HG02678 (cell line): ENCODE data around the gene MESP1.

Source experiments
- ATAC-seq: cut with Tn5 transposase; IDR thresholded peaks from one replicate; pipeline ENCODE4 v1.9.1; 2021; ENCODE audit warnings: mild to moderate bottlenecking, moderate library complexity; ENCODE audit not compliant: unreplicated experiment

The MESP1 gene

DNA sequence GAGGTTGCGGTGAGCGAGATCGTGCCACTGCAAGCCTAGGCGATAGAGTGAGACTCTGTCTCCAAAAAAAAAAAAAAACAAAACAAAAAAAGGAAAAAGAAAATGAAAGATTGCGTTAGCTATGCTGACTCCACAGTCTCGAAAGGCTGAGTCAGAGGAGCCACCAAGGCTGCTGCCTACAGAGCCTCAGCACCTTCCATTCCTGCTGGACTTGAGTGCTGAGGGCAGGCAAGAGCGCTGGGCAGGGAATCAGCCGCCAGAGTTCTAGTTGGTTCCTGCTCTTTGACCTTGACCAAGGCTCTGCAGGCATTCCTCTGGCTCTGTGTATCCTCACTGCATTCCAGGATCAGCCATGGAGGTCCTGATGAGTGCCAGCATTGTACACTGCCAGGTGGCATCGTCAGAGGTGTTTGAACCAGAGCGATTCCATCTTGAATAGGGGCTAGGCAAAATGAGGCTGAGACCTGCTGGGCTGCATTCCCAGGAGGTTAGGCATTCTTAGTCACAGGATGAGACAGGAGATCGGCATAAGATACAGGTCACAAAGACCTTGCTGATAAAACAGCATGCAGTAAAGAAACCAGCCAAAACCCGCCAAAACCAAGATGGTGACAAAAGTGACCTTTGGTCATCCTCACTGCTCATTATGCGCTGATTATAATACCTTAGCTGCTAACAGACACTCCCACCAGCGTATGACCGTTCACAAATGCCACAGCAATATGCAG lies 31.0 kb upstream of the MESP1 start:
- no peak for ATAC-seq

DNA sequence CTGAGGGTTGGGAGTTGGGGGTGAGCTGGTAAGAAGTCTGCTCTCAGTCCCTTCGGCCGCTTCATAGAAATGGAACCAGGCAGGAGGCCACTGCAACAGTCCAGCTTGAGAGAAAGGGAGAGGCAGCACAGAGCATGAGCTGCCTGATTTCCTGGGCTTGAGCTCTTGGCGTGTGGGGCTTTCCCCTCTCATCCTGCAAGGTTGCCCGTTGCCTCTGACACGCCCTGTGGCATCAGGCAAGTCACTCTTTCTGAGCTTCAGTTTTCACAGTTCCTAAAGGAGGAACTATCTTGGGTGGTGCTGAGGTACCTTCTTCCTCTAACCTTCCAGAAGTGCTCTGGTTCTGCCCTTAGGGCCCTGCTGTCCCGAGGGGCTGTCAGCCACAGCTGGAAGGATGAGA lies 30.0 kb upstream of the MESP1 start:
- no peak for ATAC-seq

DNA sequence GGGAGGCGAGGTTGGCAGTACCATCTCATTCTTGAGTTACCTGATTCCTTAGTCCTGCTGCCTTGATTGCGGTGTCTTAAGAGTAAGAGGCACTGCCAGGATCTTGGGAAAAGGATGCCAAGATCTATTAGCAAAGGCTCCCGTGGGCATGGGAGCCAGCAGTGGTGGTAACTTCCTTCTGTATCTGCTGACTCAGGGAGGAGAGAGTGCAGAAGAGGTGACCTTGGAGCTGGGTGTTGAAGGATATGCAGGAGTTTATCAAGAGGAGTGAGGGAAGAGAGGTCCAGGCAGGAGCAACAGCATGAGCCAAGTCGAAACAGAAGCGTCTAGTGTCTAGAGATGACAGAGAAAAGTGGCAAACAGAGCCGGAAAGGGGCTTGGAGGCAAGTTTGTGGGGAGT lies 29.6 kb upstream of the MESP1 start:
- ATAC-seq, result no peak

DNA sequence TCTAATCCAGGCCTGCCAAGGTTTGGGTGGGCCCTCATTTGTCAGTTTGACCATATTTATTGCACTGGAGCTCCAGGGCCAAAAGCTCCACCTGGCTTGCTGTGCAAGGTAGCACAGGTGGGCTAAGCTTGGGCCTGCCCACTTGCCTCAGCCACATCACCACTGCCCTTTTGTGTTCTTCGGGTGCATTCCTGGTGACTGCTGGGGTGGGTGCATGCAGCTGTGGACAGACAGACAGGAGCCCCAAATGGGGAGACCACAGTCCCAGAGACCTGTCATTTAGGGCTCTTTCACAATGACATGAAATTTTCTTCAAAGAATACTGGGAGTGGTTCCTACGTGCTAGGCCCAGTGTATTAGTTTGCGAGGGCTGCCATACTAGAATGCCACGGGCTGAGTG lies 27.8 kb upstream of the MESP1 start:
- ATAC-seq, result no peak

DNA sequence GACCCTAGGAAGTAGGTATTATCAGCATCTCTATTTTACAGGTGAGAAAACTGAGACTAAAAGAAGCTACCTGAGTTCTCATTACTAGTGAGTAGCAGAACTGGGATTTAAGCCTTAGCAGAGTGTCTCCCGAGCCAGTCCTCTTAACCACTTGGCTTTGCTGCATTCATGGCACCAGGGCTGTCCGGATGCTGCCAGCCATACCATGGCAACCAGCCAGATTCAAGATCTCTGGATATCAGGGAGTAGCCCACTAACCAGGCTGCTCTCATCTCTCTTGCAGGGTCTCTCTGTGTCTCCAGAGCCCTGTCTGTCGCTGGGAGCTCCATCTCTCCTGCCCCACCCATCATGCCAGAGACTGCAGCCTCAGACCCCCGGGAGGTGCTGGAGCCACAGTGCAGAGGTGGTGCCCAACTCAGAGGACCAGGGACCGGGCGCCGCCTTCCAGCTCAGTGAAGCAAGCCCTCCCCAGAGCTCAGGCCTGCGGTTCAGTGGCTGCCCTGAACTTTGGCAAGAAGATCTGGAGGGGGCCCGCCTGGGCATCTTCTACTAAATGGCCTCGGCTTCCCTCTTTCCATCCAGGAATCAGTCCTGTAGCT lies 26.8 kb upstream of the MESP1 start:
- no peak for ATAC-seq

DNA sequence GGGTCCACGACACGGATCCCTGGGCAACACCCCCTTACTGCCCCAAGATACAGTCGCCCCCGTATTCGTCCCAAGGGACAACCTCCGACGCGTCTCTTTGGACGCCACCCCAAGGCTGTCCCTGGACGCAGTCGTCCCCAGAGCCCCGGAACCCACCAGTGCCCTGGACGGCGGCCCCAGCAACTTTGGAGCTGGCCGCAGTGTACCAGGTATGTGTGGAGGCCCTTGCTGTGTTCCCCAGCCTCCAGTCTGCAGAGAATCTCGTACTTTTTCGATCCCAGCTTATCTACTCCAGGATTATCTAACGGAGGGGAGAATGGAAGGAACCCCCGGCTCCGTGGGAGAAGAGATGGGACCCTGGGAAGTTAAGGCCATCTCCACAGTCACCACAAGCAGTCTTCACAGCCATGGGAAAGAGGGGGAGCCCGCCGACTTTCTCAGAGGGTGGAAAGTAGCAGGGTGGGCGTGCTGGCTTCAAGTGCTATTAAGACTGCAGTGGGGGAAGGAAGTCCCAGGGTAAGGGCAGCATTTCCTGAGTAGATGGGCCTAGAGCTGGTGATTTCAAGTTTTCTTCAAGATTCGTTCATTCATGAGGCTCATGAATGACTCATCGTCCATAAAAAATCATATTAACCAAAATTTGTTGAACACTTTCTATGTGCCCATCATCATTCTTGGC lies 26.2 kb upstream of the MESP1 start:
- no peak for ATAC-seq

DNA sequence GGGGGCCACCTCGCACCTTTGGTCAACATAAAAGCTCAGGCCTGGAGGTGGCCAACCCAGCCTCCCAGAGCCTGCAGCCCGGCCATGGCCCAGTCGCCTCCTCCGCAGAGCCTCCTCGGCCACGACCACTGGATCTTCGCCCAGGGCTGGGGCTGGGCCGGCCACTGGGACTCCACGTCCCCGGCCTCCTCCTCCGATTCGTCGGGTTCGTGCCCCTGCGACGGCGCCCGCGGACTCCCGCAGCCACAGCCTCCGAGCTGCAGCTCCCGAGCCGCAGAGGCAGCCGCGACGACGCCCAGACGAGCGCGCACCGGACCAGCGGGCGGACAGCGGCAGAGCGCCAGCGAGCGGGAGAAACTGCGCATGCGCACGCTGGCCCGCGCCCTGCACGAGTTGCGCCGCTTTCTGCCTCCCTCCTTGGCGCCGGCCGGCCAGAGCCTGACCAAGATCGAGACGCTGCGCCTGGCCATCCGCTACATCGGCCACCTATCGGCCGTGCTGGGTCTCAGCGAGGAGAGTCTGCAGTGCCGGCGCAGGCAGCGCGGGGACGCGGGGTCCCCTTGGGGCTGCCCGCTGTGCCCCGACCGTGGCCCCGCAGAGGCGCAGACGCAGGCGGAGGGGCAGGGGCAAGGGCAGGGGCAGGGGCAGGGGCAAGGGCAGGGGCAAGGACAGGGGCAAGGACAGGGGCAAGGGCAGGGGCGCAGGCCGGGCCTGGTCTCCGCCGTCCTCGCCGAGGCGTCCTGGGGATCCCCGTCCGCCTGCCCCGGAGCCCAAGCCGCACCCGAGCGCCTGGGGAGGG lies 25.4 kb upstream of the MESP1 start, which contains the start of gene MESP2:
Gene MESP2, plus strand, starts transcription at position 59 of the 799 bp plus-strand sequence. Its CDS starts 26 bp downstream, at position 85.
- peak; percentile 68 for ATAC-seq

DNA sequence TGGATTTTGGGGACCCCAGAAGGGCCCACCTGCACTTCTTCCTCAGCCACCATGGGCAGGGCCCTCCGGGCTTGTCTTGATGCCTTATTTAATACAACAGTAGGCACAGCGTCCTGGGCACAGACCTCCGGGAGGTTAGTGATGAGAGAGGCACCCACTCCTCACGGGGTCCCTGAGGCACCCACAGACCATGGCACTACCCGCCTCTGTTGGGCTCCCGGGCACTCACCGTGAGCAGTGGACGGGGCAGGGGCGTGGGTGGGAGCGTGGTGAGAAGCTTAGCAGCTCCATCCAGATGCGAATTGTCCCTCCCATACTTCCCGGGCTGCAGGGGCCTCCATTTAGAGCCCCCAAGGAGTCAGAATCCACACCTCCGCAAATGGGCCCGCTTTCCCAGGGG lies 24.8 kb upstream of the MESP1 start:
- ATAC-seq, result no peak

DNA sequence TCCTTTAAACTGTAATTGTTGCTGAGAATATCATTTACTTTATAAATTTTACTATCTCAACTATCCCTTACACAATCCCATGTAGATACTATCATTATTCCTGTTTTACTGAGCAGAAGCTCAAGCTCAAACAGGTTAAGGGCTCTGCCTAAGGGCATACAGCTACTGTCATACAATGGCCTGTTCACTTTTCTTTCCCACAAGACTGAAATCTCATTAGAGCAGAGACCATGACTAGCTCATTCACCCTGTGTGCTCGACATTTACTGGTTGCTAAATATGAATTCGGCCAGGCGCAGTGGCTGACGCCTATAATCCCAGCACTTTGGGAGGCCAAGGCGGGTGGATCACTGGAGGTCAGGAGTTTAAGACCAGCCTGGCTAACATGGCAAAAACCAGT lies 23.4 kb upstream of the MESP1 start:
- ATAC-seq, result no peak

DNA sequence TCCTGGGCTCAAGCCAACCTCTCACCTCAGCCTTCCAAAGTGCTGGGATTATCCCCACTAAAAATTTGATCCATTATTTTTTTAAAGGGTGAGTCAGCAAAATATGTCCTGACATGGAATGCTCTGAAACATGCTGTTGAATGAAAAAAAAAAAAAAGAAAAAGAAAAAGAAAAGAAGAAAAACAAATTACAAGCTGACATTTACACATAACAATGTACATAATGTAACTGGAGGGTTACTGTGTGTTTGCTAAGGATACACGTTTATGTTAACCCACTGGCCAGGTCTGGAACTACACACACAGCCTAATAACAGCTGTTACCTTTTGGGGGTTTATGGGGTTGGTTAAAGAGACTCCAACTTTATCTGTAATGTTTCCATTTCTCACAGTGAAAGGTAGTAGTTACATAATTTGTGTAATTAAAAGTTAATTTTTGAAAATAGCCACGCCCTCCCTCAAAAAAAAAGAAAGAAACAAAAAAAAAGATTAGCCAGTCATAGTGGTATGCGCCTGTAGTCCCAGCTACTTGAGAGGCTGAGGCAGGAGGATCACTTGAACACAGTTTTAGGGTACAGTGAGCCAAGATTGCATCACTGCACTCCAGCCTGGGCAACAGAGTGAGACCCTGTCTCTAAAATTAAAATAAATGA lies 22.0 kb upstream of the MESP1 start:
- ATAC-seq, result no peak

DNA sequence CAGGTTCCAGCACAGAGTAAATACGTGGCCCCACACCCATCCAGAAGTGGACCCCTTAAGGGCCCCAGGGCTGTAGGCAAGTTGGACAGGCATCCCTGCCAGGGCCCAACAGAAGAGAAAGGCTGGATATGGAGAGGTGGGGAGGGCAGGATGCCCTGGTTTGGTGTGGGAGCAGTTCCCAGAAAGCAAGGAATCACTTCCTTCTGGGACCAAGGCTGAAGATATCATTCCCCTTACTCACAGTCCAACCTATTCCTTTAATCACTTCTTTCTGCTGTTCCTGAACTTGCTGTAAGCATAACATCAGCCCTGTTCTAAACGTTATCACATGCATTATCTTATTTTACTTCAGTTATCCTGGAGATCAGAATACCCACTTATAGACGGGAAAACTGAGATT lies 19.0 kb upstream of the MESP1 start:
- no peak for ATAC-seq

DNA sequence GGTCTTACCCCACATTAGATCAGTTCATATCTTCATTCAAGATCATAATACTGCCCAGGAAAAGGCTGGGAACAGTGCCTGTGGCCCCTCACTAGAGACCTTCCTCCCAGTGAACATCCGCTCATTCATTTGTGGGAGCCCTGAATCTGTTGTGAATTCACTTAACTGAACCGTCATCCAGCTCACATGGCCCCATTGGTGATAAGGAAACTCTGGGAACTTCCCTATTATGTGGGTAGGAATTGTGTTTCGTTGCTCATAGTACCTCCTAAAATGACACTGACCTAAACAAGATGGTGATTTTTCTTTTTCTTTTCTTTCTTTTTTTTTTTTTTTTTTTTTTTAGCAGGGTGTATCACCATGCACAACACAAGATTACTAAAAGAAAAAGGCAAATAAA lies 18.3 kb upstream of the MESP1 start:
- no peak for ATAC-seq

DNA sequence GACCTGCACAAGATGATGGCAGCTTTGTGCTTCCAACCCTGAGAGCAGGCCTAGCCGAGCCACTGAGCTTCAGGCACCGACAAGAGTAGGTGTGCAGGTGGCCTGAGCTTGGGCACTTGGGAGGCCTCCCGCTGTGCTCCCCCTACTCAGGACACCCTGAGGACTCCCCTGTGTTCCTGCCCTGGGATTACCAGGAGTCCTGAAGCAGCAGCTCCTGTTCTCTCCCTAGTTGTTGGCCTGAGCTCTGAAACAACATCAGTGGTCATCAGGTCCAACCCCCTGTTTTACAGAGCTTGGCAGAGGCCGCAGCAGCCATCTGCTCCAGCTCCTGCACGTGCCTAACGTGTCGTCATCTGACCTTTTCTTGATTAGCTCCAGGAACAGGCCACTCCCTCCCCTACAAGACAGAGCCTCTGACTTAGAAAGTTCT lies 17.0 kb upstream of the MESP1 start:
- ATAC-seq, result no peak

DNA sequence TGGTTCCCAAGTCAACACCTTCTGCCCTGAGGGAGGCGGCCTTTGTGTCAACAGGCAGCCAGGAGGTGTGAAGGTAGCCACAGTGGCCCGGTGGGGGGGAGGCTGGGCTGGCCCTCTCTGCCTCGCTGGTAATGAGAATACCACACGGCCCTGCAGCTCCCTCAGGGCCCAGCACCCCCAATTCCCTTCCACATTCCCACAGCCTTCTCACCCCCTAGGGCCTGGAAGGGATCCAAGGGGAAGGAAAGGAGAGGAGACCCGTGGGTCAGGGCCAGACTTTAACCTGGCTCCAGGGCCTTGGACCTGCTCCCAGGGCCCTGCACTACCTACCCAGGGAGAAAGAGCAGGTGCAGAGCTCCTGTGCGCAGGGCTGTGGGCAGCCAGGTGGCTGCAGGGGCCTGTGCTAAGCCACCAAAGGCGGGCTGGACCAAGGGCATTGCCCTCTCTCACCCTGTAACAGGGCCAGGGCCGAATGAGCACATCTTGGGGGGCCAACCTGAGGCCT lies 16.4 kb upstream of the MESP1 start:
- ATAC-seq, result no peak

DNA sequence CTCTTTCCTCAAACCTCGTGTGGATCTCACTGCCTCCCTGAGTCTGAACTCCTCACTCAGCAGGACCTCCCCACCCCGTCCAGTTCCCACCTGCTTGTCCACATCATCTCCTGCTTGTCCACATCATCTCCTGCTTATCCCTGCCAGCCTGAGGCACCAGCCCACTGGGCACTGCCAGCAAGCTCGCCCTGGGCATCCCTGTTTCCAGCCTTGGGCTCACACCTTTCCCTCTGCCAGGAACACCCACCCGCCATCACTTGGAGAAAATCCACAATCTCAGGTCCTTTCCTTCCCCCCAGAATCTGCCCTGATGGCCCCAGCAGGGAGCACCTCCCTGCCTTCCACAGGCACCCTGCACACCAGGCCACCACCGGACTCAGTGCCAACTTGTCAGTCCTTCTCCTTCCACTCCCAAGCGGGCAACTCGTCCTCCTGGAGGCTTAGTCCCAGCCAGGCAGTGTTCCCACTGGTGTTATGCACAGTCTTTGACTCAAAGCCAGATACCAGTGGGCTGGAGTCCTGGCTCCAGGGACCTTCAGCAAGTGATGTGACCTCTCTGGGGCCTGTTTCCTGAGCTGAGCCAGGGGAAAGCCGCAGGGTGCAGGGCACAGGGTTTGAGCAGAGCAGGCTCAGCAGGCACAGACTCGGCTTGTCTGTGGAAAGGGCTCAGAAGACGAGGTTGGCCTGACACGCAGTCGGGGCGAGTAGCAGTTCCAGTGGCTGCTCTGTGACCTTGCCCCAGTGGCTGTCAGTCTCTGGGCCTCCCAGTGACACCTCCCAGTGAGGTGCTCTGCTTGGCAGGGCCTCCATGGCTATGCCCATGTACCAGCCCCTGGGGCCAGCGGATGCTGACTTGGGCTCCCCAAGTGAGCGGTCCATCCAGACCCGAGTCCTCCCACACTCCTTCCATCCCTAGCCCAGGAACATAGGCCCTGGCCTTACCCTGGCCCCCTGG lies 15.6 kb upstream of the MESP1 start:
- ATAC-seq, result no peak

DNA sequence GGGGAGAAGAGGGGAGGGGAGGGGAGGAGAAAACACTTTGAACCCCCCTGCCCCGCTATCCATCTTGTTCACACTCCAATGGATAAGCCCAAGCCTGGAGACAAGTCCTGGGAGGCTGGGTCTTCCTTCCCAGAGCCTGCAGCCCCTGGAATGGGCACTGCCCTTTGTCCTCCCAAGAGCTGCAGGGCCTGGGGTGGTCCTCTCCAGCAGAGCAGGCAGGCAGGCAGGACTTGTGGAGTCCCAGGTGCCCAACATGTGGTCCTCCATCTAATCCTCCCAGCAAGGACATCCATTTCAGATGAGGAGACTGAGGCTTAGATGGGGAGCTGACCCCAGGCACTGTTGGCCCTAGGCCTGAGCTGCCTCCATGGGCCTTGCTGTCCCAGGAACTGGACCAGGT lies 14.6 kb upstream of the MESP1 start:
- ATAC-seq, result no peak

DNA sequence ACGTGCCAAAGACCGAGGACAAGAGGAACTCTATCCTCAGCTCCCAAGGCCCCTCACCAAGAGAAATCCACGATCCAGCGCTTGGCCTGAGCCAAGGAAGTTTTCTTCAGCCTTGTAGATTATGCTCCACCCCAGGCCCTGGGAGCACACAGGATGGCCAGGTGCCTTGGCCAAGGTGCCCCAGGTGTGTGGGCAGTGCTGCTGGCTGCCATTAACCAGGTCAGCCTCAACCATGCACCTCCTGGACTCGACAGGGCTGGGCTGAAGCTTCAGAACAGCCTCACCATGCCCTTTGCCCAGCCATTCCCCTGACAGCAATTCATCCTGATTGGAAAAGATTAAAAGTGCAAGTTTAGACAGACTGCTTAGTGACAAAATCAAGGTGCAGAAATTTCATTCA lies 10.9 kb upstream of the MESP1 start:
- ATAC-seq, result no peak

DNA sequence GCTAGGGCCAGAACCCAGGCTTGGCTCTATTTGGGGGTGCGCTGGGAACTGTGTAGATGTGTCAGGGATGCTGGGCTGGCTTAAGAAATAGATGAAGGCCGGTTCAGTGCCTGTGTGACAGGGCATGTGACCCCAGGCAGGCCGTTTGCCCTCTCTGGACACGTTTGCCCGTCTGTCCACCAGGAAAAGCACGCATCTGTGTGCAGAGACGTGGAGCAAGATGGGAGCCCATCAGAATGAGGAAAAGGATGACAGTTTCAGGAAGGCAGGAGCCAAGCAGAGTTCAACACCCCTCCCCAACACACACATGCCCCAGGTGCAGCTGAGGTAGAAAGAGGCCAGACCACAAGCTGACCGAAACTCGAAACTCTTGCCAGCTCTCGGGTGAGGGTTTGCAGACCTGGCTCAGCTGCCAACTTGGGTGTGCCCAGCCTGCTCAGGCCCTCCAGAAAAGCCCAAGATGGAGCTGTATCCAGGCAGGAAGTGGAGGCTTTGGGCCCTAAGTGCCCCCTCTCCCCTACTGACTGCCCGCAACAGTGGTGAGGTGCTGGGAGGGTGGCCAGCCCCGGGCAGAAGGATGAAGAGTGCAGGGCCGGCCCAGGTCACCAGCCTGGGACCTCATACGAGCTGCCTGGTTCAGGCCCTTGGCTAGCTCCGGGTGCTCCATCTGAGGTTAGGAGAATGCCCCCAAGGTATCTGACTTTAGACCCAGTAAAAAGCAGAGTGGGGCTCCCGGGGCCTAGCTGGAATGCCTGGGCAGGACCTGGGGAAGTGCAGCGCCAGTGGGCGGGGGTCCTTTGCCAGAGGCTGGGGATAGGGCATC lies 10.2 kb upstream of the MESP1 start:
- ATAC-seq, result peak; percentile 68
